Hepatic stellate cell (primary cell): ENCODE results near the gene HAO2.
"Not testable (repeated sequence)": the region's sequence is repeated elsewhere in the genome, so short reads cannot be mapped to it uniquely, and the experiment has no call there.

Experiments used
- DNase-seq: peaks from one replicate; pipeline ENCODE4 v3.0.0; 2011; ENCODE audit warnings: low spot score

The HAO2 gene

GRCh38 chr1:119345398-119345797 is 23.2 kb upstream of the HAO2 start:
- no peak for DNase-seq

- no peak for DNase-seq
These were observed 20.7 kb upstream of the HAO2 start for GRCh38 chr1:119347858-119348257.

GRCh38 chr1:119348941-119349340 is 19.6 kb upstream of the HAO2 start:
- no peak for DNase-seq

GRCh38 chr1:119350866-119351265 is 17.7 kb upstream of the HAO2 start:
- not testable (repeated sequence) for DNase-seq

GRCh38 chr1:119351997-119352396 is 16.6 kb upstream of the HAO2 start:
- DNase-seq, result no peak

GRCh38 chr1:119353836-119354235 is 14.7 kb upstream of the HAO2 start:
- DNase-seq, result no peak

- no peak for DNase-seq
These were observed 9.9 kb upstream of the HAO2 start for GRCh38 chr1:119358636-119359035.

- no peak for DNase-seq
These were observed 8.9 kb upstream of the HAO2 start for GRCh38 chr1:119359730-119360129.

- DNase-seq, result no peak
These were observed 7.4 kb upstream of the HAO2 start for GRCh38 chr1:119361205-119361604.

- no peak for DNase-seq
These were observed 6.8 kb upstream of the HAO2 start for GRCh38 chr1:119361620-119362344.

- DNase-seq, result no peak
These were observed 5.4 kb upstream of the HAO2 start for GRCh38 chr1:119363162-119363561.

- no peak for DNase-seq
These were observed 3.9 kb upstream of the HAO2 start for GRCh38 chr1:119364640-119365039.

- no peak for DNase-seq
These were observed 2.2 kb upstream of the HAO2 start for GRCh38 chr1:119366424-119366823.

GRCh38 chr1:119367432-119368124 is 1.0 kb upstream of the HAO2 start:
- peak; percentile 38 for DNase-seq

- DNase-seq, result no peak
These were observed 2.2 kb downstream of the HAO2 start for GRCh38 chr1:119370748-119371147.

GRCh38 chr1:119371815-119372214 is 3.2 kb downstream of the HAO2 start:
- DNase-seq, result no peak

- no peak for DNase-seq
These were observed 4.0 kb downstream of the HAO2 start for GRCh38 chr1:119372503-119373086.

GRCh38 chr1:119373465-119373864 is 4.9 kb downstream of the HAO2 start:
- no peak for DNase-seq

- DNase-seq, result no peak
These were observed 5.8 kb downstream of the HAO2 start for GRCh38 chr1:119374208-119374874.

GRCh38 chr1:119375366-119375765 is 6.8 kb downstream of the HAO2 start:
- no peak for DNase-seq

- DNase-seq, result no peak
These were observed 8.0 kb downstream of the HAO2 start for GRCh38 chr1:119376594-119376993.

GRCh38 chr1:119377594-119377993 is 9.0 kb downstream of the HAO2 start:
- DNase-seq, result not testable (repeated sequence)

GRCh38 chr1:119379117-119379516 is 10.5 kb downstream of the HAO2 start:
- no peak for DNase-seq
